ENCODE measurements around the gene LRMDA.

LRMDA gene

DNA sequence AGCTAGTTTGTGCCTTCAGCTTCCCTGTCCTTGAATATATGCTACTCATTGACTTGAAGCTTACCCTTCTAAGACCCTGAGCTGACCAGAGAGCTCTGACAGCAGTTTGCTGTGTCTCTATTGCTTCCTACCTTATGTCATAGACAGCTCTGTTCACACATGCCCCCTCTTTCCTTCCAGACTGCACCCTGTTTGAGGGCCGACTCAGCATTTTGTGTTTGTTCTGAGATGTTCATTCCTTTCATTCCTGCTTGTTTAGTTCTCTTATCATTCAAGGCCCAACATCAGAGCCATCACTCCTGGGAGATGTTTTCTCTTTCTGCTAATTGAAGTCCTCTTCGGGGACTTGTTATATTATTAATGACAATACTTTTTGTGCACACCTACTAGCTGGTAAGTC lies 518.9 kb downstream of the LRMDA start:
- TF ChIP-seq, protein P1, sequence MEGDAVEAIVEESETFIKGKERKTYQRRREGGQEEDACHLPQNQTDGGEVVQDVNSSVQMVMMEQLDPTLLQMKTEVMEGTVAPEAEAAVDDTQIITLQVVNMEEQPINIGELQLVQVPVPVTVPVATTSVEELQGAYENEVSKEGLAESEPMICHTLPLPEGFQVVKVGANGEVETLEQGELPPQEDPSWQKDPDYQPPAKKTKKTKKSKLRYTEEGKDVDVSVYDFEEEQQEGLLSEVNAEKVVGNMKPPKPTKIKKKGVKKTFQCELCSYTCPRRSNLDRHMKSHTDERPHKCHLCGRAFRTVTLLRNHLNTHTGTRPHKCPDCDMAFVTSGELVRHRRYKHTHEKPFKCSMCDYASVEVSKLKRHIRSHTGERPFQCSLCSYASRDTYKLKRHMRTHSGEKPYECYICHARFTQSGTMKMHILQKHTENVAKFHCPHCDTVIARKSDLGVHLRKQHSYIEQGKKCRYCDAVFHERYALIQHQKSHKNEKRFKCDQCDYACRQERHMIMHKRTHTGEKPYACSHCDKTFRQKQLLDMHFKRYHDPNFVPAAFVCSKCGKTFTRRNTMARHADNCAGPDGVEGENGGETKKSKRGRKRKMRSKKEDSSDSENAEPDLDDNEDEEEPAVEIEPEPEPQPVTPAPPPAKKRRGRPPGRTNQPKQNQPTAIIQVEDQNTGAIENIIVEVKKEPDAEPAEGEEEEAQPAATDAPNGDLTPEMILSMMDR (conservative IDR thresholded peaks at IDR 0.05): no peak
- H3K27ac ChIP-seq: no peak overlapping the region

DNA sequence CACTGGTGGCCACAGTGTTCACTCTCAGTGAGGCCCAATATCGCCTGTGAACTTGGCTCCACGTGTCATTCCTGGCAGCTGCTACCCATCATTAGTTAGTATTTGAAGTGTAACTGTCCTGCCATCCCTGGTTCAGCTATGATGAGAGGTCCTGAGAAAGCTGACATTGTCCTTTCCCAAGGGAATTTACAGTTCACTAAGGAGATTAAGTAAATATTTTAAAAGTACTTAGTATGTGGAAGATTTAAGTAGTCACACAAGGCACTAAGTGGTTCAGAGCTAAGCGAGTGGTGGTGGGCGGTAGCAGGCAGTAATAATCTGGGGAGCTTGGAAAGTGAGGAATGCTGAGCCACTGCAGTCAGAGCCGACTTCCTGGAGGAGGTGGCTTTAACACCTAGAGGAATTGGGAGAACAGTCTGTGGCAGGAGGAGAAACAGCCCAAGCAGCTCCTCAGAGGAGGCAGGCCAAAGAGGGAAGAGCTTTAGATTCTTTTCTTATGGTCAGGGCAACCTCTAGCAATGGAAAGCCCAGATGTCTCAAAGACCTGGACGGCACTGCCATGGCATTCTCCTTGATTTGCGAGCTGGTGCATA lies 519.7 kb downstream of the LRMDA start:
- TF ChIP-seq, protein P1 (conservative IDR thresholded peaks at IDR 0.05): no peak
- H3K27ac ChIP-seq: no peak overlapping the region

DNA sequence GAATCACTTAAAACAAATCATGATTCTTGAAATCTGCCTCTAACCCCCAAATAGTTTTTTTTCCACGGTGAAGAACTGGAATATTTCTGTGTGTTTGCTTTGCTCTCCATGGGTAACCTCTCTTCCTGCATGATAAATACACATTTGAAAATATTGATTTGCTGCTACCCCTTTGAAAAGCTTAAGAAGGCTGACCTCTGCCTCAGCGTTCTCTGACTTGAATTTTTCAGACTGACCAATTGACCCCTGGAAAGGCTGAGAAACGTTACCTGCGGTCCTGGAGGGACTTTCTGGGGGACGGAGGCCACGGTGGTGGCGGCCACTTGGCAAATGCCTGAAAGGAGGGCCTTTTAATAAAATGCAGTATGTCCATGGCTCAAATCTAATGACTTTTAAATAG lies 520.2 kb downstream of the LRMDA start:
- no peak overlapping the region for H3K27ac ChIP-seq
- TF ChIP-seq, protein P1 (conservative IDR thresholded peaks at IDR 0.05): no peak

DNA sequence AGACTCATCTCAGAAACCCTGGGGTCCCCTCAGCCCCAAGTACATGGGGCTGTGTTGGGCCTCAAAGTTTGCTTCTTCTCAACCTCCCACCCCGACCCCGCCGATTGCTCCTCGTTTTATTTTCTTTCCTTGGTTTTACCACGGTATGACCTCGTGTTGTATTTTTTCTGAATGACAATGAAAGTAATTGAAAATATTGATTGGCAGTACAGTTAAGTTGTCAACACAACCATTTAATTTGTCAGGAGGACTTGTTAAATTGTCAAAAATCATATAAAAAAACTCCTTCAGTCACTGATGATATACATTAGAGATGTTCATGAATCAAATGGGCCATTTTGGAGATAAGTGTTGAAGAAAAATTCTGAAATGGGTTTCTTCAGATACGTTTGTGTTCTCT lies 520.7 kb downstream of the LRMDA start:
- TF ChIP-seq, protein P1 (conservative IDR thresholded peaks at IDR 0.05): no peak
- H3K27ac ChIP-seq: no peak overlapping the region

DNA sequence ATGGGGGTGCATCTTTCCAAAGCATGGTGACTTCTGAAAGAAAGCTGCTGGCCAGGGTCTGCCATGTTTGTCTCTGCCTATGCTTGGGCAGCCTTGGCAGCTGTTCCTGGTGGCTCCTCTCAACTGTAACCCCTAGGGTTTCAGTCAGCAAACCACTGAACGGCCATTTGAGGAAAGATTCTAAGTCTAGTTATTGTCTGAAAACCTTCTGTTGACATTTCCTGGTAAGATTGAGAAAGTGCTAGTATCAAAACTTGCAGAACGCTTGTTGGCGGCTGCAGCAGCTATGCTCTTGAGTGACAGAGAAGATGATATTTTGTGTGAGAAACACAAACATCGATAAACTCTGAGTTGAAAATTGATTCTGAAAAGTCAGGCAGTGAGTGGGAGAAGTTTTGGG lies 523.1 kb downstream of the LRMDA start:
- H3K27ac ChIP-seq: no peak overlapping the region

DNA sequence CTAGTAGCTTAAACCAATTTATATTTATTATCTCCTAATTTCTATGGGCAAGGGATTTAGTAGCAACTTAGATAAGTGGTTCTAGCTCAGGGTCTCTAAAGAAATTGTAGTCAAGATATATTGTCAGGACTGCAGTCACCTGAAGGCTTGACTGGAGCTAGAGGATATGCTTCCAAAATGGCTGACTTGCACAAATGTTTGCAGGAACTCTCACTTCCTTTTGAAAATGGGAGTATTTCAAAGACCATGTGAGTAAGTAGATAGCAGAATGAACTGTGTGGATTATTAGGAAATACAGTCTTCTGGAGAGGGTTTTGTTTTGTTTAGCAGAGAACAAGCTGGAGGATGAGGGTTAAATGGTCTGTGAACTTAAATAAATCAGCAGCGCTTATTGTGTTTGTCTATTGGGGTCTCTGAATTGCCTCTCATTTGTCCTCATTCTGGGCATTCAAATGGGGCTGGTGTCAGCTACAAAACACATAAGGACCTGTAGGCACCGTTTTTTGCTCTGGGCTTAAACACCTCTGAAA lies 524.6 kb downstream of the LRMDA start:
- H3K27ac ChIP-seq: no peak overlapping the region
- TF ChIP-seq, protein P1 (conservative IDR thresholded peaks at IDR 0.05): no peak

More for the DNA sequence above, 523.1 kb downstream of the LRMDA start:
- TF ChIP-seq, protein P1 (conservative IDR thresholded peaks at IDR 0.05): no peak

DNA sequence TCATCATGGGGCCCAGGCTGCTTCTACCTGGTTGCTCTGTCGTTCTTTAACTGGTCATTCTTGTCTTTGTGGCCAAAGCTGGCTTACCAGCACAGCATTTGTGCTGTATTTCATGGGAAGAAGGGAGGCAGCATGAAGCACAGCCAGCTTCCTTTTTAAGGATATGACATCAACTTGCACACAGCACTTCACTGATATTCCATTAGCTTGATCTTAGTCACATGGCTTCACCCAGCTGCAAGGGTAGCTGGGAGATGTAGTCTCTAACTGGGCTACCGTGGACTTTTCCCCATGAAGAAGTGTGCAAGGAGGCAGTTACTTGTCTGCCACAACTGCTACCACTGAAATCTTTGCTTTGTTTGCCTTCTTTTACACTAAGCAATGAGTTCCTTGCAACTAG lies 525.2 kb downstream of the LRMDA start:
- TF ChIP-seq, protein P1 (conservative IDR thresholded peaks at IDR 0.05): no peak
- H3K27ac ChIP-seq: no peak overlapping the region

Data from VCaP (cell line).